Common myeloid progenitor, CD34-positive (primary cell): ENCODE measurements around the gene ANKRD22.

Experiments used
- CTCF ChIA-PET: fragments of 350-600 bp; sonication (Branson Sonifier 250); formaldehyde crosslinking; loops from one replicate; lab custom pipeline; 2021; ENCODE audit warnings: antibody characterized with exemption; lab: Charles Lee
- POLR2A ChIA-PET: fragments of 350-600 bp; sonication (Branson Sonifier 250); formaldehyde crosslinking; loops from one replicate; lab custom pipeline; 2021; ENCODE audit warnings: antibody characterized with exemption; lab: Charles Lee
- DNase-seq, 3 donors: peaks; one replicate each; pipeline versions ENCODE4 v3.0.0 to v3.0.0-alpha.2; 2013
- H3K27ac ChIP-seq, 2 experiments: 1 replicate in 1 of 2; 2 replicates in 1 of 2; pipeline ENCODE4 v1.7.0; 2013; ENCODE audit warnings: inconsistent platforms in 2 of 2, low read length in 2 of 2, mild to moderate bottlenecking in 2 of 2, low read depth in 1 of 2, moderate library complexity in 1 of 2; ENCODE audit not compliant: severe bottlenecking in 2 of 2, insufficient read depth in 1 of 2, poor library complexity in 1 of 2
- H3K27me3 ChIP-seq, 5 experiments: replicated peaks in 2 of 5; 1 replicate in 3 of 5; 2 replicates in 2 of 5; pipeline versions ENCODE4 v1.6.1 to v1.7.0; 2013; ENCODE audit warnings: low read length in 4 of 5, mild to moderate bottlenecking in 2 of 5, moderate library complexity in 2 of 5, inconsistent platforms in 1 of 5; ENCODE audit not compliant: insufficient read depth in 5 of 5, control insufficient read depth in 4 of 5
- H3K36me3 ChIP-seq, 4 experiments: 1 replicate in 2 of 4; 2 replicates in 2 of 4; pipeline versions ENCODE4 v1.6.1 to v1.7.0; 2013; ENCODE audit warnings: low read length in 3 of 4, control low read depth in 1 of 4, mild to moderate bottlenecking in 1 of 4; ENCODE audit not compliant: control insufficient read depth in 4 of 4, insufficient read depth in 4 of 4
- H3K4me1 ChIP-seq, 4 experiments: 1 replicate in 3 of 4; 2 replicates in 1 of 4; pipeline versions ENCODE4 v1.6.1 to v1.7.1; 2013; ENCODE audit warnings: low read length in 3 of 4, mild to moderate bottlenecking in 3 of 4, control low read depth in 1 of 4, inconsistent platforms in 1 of 4, moderate library complexity in 1 of 4; ENCODE audit not compliant: control insufficient read depth in 4 of 4, insufficient read depth in 4 of 4; ENCODE audit errors: control extremely low read depth in 1 of 4
- H3K4me3 ChIP-seq, 7 experiments: 1 replicate in 4 of 7; 2 replicates in 3 of 7; pipeline versions ENCODE4 v1.5.1 to v1.7.0; 2013; ENCODE audit warnings: mild to moderate bottlenecking in 7 of 7, low read length in 6 of 7, moderate library complexity in 6 of 7, inconsistent platforms in 2 of 7, low read depth in 2 of 7, control low read depth in 1 of 7; ENCODE audit not compliant: insufficient read depth in 4 of 7, control insufficient read depth in 1 of 7; ENCODE audit errors: extremely low read depth in 1 of 7
- H3K9me3 ChIP-seq, 5 experiments: 1 replicate in 4 of 5; 2 replicates in 1 of 5; pipeline versions ENCODE4 v1.6.1 to v1.7.1; 2013; ENCODE audit warnings: low read length in 4 of 5, mild to moderate bottlenecking in 2 of 5, inconsistent platforms in 1 of 5, low read depth in 1 of 5, moderate library complexity in 1 of 5; ENCODE audit not compliant: control insufficient read depth in 4 of 5, insufficient read depth in 2 of 5; ENCODE audit errors: control extremely low read depth in 1 of 5
- WGBS: methylation state at CpG from one replicate; pipeline ENCODE4 v1.1.5; 2013; ENCODE audit not compliant: insufficient coverage; 5-methylcytosine and 5-hydroxymethylcytosine counted together

ANKRD22 gene

GRCh38 chr10:88792661-88793060, 59.0 kb downstream of the ANKRD22 start:
- Histone ChIP-seq H3K9me3 (no peaks in the 10 kb centered on the region), H3K4me3 (no peak overlapping the region), H3K4me1 (peaks cover 0 to 11% (median 0%) of the 10 kb centered on the region in 4 experiments), H3K27me3 (no peaks in the 10 kb centered on the region), H3K27ac (no peak overlapping the region), H3K36me3 (no peaks in the 10 kb centered on the region)
- WGBS: 90% methylated on average over 3 of the region's 4 CpGs
- POLR2A ChIA-PET: no interaction called here
- DNase-seq: peak in 2 of 3 donors; percentile 51 to 58
- CTCF ChIA-PET: interaction anchor here (1.2 to 2.6 kb wide), 3 partner anchors 8 to 106 kb away, joined by 4 to 17 read pairs (median 8); no protein-coding TSS in a partner anchor

- H3K4me3 ChIP-seq: no peak overlapping the region
- no peaks in the 10 kb centered on the region for H3K9me3 ChIP-seq
- POLR2A ChIA-PET: no interaction called here
- CTCF ChIA-PET: interaction anchor here (1.0 to 2.6 kb wide), 5 partner anchors 8 to 105 kb away, joined by 3 to 17 read pairs (median 4); no protein-coding TSS in a partner anchor
- H3K36me3 ChIP-seq: no peaks in the 10 kb centered on the region
- no peak overlapping the region for H3K27ac ChIP-seq
- H3K27me3 ChIP-seq: no peaks in the 10 kb centered on the region
- peak; percentile 20 to 48 (median 28) for DNase-seq
- 100% methylated on average over 1 of the region's 2 CpGs for WGBS
- peaks cover 0 to 11% (median 0%) of the 10 kb centered on the region in 4 experiments for H3K4me1 ChIP-seq
Measured at GRCh38 chr10:88791924-88792323, 59.7 kb downstream of the ANKRD22 start.

- POLR2A ChIA-PET: no interaction called here
- DNase-seq: no peak
- no peaks in the 10 kb centered on the region for H3K27me3 ChIP-seq
- no peak overlapping the region for H3K27ac ChIP-seq
- peaks cover 0 to 12% (median under 1%) of the 10 kb centered on the region in 4 experiments for H3K4me1 ChIP-seq
- CTCF ChIA-PET: interaction anchor here (0.8 to 0.9 kb wide), 2 partner anchors 19 to 29 kb away, joined by 3 read pairs; partner anchors contain the start of gene LIPN
- H3K4me3 ChIP-seq: no peak overlapping the region
- H3K36me3 ChIP-seq: no peaks in the 10 kb centered on the region
- no peaks in the 10 kb centered on the region for H3K9me3 ChIP-seq
Measured at GRCh38 chr10:88788924-88789323, 62.7 kb downstream of the ANKRD22 start.

GRCh38 chr10:88787463-88787862, 64.2 kb downstream of the ANKRD22 start:
- H3K4me1 ChIP-seq: peaks cover 0 to 12% (median 2%) of the 10 kb centered on the region in 4 experiments
- WGBS: 100% methylated on average over 5 of the region's 5 CpGs
- ChIA-PET POLR2A (no interaction called here), CTCF (interaction anchor here (0.7 to 1.3 kb wide), 2 partner anchors 17 to 157 kb away, joined by 3 read pairs; no protein-coding TSS in a partner anchor)
- H3K27ac ChIP-seq: no peak overlapping the region
- H3K36me3 ChIP-seq: no peaks in the 10 kb centered on the region
- no peaks in the 10 kb centered on the region for H3K9me3 ChIP-seq
- H3K27me3 ChIP-seq: no peaks in the 10 kb centered on the region
- DNase-seq: no peak
- no peak overlapping the region for H3K4me3 ChIP-seq

- WGBS: 100% methylated on average over 7 of the region's 10 CpGs
- ChIA-PET POLR2A (no interaction called here), CTCF (interaction anchor here (1.3 kb wide), 1 partner anchor 19 kb away, joined by 3 read pairs; no protein-coding TSS in a partner anchor)
Measured at GRCh38 chr10:88786032-88786770, 65.4 kb downstream of the ANKRD22 start.

GRCh38 chr10:88783724-88784123, 67.9 kb downstream of the ANKRD22 start:
- CTCF ChIA-PET: no interaction called here
- no CpG with 5 or more reads among the region's 3 CpGs for WGBS

More at GRCh38 chr10:88786032-88786770, 65.4 kb downstream of the ANKRD22 start:
- Histone ChIP-seq H3K27me3 (no peaks in the 10 kb centered on the region), H3K4me3 (no peak overlapping the region), H3K27ac (no peak overlapping the region), H3K4me1 (peaks cover 0 to 5% (median 2%) of the 10 kb centered on the region in 4 experiments), H3K9me3 (no peaks in the 10 kb centered on the region), H3K36me3 (no peaks in the 10 kb centered on the region)
- no peak for DNase-seq

GRCh38 chr10:88782222-88782621, 69.4 kb downstream of the ANKRD22 start:
- H3K36me3 ChIP-seq: no peaks in the 10 kb centered on the region
- H3K4me3 ChIP-seq: no peak overlapping the region
- no CpG with 5 or more reads among the region's 3 CpGs for WGBS
- DNase-seq: no peak
- CTCF ChIA-PET: no interaction called here
- H3K9me3 ChIP-seq: no peaks in the 10 kb centered on the region
- H3K27ac ChIP-seq: no peak overlapping the region
- no peaks in the 10 kb centered on the region for H3K27me3 ChIP-seq
- POLR2A ChIA-PET: no interaction called here
- H3K4me1 ChIP-seq: peaks cover 0 to 5% (median 2%) of the 10 kb centered on the region in 4 experiments

More at GRCh38 chr10:88783724-88784123, 67.9 kb downstream of the ANKRD22 start:
- H3K27ac ChIP-seq: no peak overlapping the region
- H3K9me3 ChIP-seq: no peaks in the 10 kb centered on the region
- DNase-seq: peak in 2 of 3 donors; percentile 23 to 29
- POLR2A ChIA-PET: no interaction called here
- no peak overlapping the region for H3K4me3 ChIP-seq
- peaks cover 0 to 5% (median 2%) of the 10 kb centered on the region in 4 experiments for H3K4me1 ChIP-seq
- H3K36me3 ChIP-seq: no peaks in the 10 kb centered on the region
- H3K27me3 ChIP-seq: no peaks in the 10 kb centered on the region
